HG03432 (cell line): ENCODE measurements around the gene NAGLU.
"Not testable (repeated sequence)": the region's sequence is repeated elsewhere in the genome, so short reads cannot be mapped to it uniquely, and the experiment has no call there.

Experiments used
- ATAC-seq: cut with Tn5 transposase; IDR thresholded peaks from one replicate; pipeline ENCODE4 v1.9.1; 2021; ENCODE audit warnings: mild to moderate bottlenecking, moderate library complexity; ENCODE audit not compliant: unreplicated experiment

The NAGLU gene

GRCh38 chr17:42521036-42521435, 15.0 kb upstream of the NAGLU start:
- ATAC-seq: no peak

- ATAC-seq: no peak
These were observed 14.3 kb upstream of the NAGLU start for GRCh38 chr17:42521666-42522262.

- ATAC-seq: no peak
These were observed 13.7 kb upstream of the NAGLU start for GRCh38 chr17:42522263-42522790.

GRCh38 chr17:42522798-42523278, 13.2 kb upstream of the NAGLU start:
- ATAC-seq: no peak

- ATAC-seq: no peak
These were observed 10.8 kb upstream of the NAGLU start for GRCh38 chr17:42525221-42525620.

- no peak for ATAC-seq
These were observed 10.0 kb upstream of the NAGLU start for GRCh38 chr17:42526031-42526444.

GRCh38 chr17:42527932-42528331, 8.1 kb upstream of the NAGLU start:
- no peak for ATAC-seq

GRCh38 chr17:42529061-42529460, 7.0 kb upstream of the NAGLU start:
- ATAC-seq: no peak

GRCh38 chr17:42530952-42531454, 5.0 kb upstream of the NAGLU start:
- ATAC-seq: no peak

- peak; percentile 24 for ATAC-seq
These were observed 4.3 kb upstream of the NAGLU start for GRCh38 chr17:42531455-42532354.

- peak; percentile 17 for ATAC-seq
These were observed 640 bp upstream of the NAGLU start for GRCh38 chr17:42535155-42536047.

- ATAC-seq: peak; percentile 68
These were observed 523 bp downstream of the NAGLU start for GRCh38 chr17:42536372-42537155.

GRCh38 chr17:42537156-42537805, 1.2 kb downstream of the NAGLU start:
- no peak for ATAC-seq

GRCh38 chr17:42537826-42538451, 1.9 kb downstream of the NAGLU start:
- no peak for ATAC-seq

GRCh38 chr17:42538482-42538881, 2.4 kb downstream of the NAGLU start:
- ATAC-seq: no peak

- not testable (repeated sequence) for ATAC-seq
These were observed 4.5 kb downstream of the NAGLU start for GRCh38 chr17:42540558-42540957.

- ATAC-seq: no peak
These were observed 5.2 kb downstream of the NAGLU start for GRCh38 chr17:42541041-42541833.
